NCI-H1417 treated with DMSO at 0.1 percent for 48 hours (cell line): ENCODE measurements around the gene C20orf144.

Source experiments
- DNase-seq: peaks from one replicate; lab custom pipeline; 2025; lab: John Stamatoyannopoulos, UW

C20orf144 gene

GRCh38 chr20:33664762-33665144 lies 2.6 kb downstream of the C20orf144 start:
- DNase-seq: no peak

- peak; percentile 83 for DNase-seq
Observed at GRCh38 chr20:33666293-33667244, 4.4 kb downstream of the C20orf144 start, which contains the start of gene ACTL10. Gene ACTL10 (plus strand): TSS chr20:33666943. CDS start chr20:33667498, 555 bp downstream.

DNA sequence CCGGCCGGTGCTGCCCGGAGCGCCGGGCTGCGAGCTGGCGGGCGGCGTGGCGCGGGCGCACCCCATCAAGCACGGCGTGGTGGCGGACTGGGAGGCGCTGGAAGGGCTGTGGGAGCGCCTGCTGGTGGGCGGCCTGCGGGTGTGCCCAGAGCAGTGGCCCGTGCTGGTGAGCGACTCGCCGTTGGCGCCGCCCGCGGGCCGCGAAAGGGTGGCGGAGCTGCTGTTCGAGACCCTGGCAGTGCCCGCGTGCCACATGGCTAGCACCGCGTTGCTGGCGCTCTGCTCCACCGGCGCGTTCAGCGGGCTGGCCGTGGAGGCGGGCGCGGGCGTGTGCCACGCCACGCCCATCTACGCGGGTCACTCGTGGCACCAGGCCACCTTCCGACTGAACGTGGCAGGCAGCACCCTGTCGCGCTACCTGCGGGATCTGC lies 5.1 kb downstream of the C20orf144 start:
- no peak for DNase-seq

GRCh38 chr20:33667676-33668465 lies 5.7 kb downstream of the C20orf144 start:
- peak; percentile 11 for DNase-seq

DNA sequence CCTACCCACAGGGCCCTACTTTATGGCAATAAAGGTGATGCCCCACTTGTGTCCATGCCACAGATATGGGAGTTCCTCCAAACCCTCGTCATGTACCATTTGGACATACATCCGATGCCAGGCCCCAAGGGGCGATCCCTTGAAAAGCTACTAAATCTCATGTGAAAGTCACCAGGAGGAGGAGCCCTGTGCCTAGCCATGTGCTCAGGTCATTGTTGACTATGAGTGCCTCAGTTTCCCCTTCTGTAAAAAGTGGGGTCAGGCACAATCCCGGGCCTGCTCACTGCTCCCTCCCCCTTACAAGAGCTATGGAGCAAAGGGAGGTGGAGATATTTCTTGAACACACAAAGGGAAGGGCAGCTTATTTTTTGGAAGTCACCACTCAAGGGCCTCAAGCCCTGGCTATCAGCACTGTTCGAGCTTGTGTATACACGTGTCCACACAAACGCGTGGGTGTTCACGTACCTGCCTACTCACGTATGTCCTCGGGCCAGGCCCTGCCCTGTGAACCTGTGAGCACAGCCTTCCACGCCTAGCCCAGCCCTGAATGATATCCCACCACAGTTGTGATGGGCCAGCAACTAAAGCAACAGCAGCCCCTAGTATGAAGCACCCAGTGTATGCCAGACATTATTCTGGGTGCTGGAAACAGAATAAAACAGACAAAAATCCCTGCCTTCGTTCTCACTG lies 6.5 kb downstream of the C20orf144 start:
- no peak for DNase-seq

GRCh38 chr20:33669224-33669623 lies 7.1 kb downstream of the C20orf144 start:
- DNase-seq: no peak

GRCh38 chr20:33669873-33670640 lies 7.9 kb downstream of the C20orf144 start:
- no peak for DNase-seq

GRCh38 chr20:33670715-33671499 lies 8.8 kb downstream of the C20orf144 start:
- no peak for DNase-seq

GRCh38 chr20:33671573-33672288 lies 9.6 kb downstream of the C20orf144 start:
- DNase-seq: no peak

DNA sequence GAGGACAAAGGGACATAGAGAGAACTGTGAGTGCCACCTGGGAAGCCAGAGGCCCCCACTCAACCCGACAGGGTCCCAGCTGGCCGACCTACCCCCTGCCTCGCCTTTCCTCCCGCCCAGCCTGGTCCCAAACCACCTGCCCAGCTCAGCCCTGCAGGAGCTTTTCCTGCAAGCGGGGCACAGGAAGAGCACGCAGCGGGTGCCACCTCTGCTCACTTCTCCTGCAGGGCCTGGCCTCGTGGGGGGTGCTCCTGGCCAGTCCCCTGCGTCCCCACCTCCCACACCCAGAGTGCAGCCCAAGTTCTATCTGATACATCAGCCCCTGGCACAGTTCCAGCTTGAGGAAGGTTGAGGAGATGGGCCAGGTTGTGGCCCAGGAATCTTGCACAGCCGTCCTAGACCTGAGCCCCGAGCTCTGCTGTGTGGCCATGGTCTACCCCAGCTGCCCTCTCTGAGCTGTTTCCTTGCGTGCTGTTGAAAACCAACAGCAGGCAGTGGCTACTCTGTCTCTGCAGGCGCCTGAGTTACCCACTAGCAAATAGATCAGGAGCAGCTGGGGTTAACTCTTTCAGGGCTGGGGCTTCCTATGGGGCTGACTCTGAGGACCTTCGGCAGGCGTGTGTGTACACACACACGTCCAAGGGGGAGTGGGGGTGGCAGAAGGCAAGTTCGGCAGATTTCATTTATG lies 10.4 kb downstream of the C20orf144 start:
- DNase-seq: peak; percentile 67

GRCh38 chr20:33673114-33673409 lies 10.9 kb downstream of the C20orf144 start:
- DNase-seq: no peak

DNA sequence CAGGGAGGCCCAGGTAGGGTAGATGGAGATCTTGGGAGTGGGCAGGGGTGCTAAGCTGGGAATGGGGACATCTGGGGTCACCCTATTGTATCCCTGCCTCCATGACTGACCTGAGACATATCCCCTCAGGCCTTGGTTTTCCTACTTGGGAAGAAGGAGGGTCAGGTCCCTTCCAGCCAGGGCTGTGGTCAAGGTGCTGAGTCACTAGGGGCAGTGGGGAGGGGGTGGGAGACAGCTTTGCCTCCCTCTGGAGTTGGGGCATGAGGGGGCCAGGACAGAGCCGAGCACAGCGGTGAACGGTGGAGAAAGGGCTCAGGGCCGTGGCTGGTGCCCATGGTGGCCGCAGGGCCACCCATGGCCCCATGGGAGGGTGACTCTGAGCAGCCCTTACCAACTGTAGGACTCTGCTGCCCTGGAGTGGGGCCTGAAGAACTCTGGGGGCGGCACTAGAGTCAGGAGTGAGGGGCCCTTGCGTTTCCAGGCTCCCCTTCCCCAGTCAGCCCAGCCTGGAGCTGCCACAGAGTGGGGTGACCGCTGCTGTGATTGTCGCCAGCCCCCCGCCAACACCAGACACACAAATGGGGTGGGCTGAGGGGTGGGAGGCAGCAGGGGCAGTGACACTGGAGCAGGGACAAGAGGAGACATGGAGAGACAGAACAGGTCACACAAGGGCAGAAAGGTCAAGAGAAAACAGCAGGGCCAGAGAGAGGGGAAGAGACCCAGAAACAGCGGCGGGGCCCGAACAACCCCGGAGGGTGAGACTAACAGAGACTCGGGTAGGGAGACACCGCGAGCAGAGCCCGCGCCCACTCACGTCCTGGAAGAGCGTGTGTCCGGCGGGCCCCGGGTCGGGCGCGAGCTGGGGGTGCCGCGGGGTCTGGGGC lies 11.5 kb downstream of the C20orf144 start:
- DNase-seq: no peak

- DNase-seq: peak; percentile 40
Observed at GRCh38 chr20:33674294-33675135, 12.4 kb downstream of the C20orf144 start, which contains the start of gene NECAB3. Gene NECAB3 (minus strand): TSS chr20:33674428. CDS start chr20:33674352, 76 bp downstream.

GRCh38 chr20:33675136-33675959 lies 13.2 kb downstream of the C20orf144 start:
- DNase-seq: no peak

DNA sequence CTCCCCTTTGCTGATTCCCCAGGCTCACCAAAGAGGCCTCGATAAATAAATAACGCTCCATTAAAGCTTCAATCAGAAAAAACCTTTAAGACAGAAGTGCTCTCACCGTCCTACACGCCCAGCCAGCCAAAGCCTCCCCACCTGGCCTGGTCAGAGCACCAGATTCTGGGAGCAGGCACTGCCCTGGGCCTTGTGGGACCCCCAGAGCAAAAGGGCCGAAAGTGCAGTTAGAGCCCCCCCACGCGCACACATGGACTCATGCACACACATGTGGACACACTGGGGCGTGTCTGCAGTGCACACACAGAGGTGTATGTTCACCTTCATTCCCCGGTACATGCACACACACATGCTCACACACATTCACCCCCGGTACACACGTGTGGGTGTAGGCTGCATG lies 14.0 kb downstream of the C20orf144 start:
- no peak for DNase-seq
